Ishikawa (cell line): ENCODE results near the gene XIAP.

Experiments used
- CEBPB ChIP-seq: IDR thresholded peaks from 2 replicates; pipeline ENCODE4 v1.6.1; 2012
- CREB1 ChIP-seq: IDR thresholded peaks from 2 replicates; pipeline ENCODE4 v1.6.1; 2012; ENCODE audit warnings: low read depth
- EGR1 ChIP-seq: IDR thresholded peaks from 2 replicates; pipeline ENCODE4 v1.6.1; 2012
- EP300 ChIP-seq: IDR thresholded peaks from 2 replicates; pipeline ENCODE4 v1.6.1; 2012; ENCODE audit warnings: borderline replicate concordance
- FOXM1 ChIP-seq: IDR thresholded peaks from 2 replicates; pipeline ENCODE4 v1.6.1; 2012; ENCODE audit warnings: low read depth, borderline replicate concordance
- MAX ChIP-seq: IDR thresholded peaks from 2 replicates; pipeline ENCODE4 v1.6.1; 2012
- NFIC ChIP-seq: IDR thresholded peaks from 2 replicates; pipeline ENCODE4 v1.6.1; 2012
- RAD21 ChIP-seq: IDR thresholded peaks from 2 replicates; pipeline ENCODE4 v1.6.1; 2012; ENCODE audit warnings: low read depth
- REST ChIP-seq: IDR thresholded peaks from 2 replicates; pipeline ENCODE4 v1.6.1; 2012; ENCODE audit warnings: low read depth, mild to moderate bottlenecking
- TAF1 ChIP-seq: IDR thresholded peaks from 2 replicates; pipeline ENCODE4 v1.6.1; 2012; ENCODE audit warnings: low read depth, mild to moderate bottlenecking
- TCF12 ChIP-seq: IDR thresholded peaks from 2 replicates; pipeline ENCODE4 v1.6.1; 2012; ENCODE audit warnings: low read depth
- TEAD4 ChIP-seq: IDR thresholded peaks from 2 replicates; pipeline ENCODE4 v1.6.1; 2012
- USF1 ChIP-seq: IDR thresholded peaks from 2 replicates; pipeline ENCODE4 v1.6.1; 2012
- YY1 ChIP-seq: IDR thresholded peaks from 2 replicates; pipeline ENCODE4 v1.6.1; 2012; ENCODE audit warnings: low read depth
- ZBTB7A ChIP-seq: IDR thresholded peaks from 2 replicates; pipeline ENCODE4 v1.6.1; 2012; ENCODE audit warnings: low read depth

The XIAP gene

GRCh38 chrX:123884809-123885408 lies 25.1 kb downstream of the XIAP start:
- TF ChIP-seq RAD21, result peak; percentile 36; the same call in 1 of the 2 replicates
- TF ChIP-seq YY1, result no peak

GRCh38 chrX:123899701-123900100 lies 39.8 kb downstream of the XIAP start:
- no peak for TF ChIP-seq TCF12
- TF ChIP-seq USF1, result no peak
- no peak for TF ChIP-seq EP300
- TF ChIP-seq MAX, result no peak
- no peak for TF ChIP-seq CREB1
- TF ChIP-seq NFIC, result no peak

GRCh38 chrX:123905332-123905731 lies 45.5 kb downstream of the XIAP start:
- TF ChIP-seq TCF12 (no peak), USF1 (no peak), CREB1 (no peak), TAF1 (no peak), EGR1 (no peak), YY1 (no peak), MAX (no peak), RAD21 (no peak), TEAD4 (no peak), FOXM1 (no peak), CEBPB (no peak), ZBTB7A (no peak)

- no peak for TF ChIP-seq YY1
- TF ChIP-seq FOXM1, result no peak
- TF ChIP-seq TAF1, result no peak
- TF ChIP-seq CREB1, result no peak
- no peak for TF ChIP-seq REST
- TF ChIP-seq USF1, result no peak
- TF ChIP-seq ZBTB7A, result no peak
- no peak for TF ChIP-seq EP300
- TF ChIP-seq EGR1, result no peak
- TF ChIP-seq NFIC, result no peak
- no peak for TF ChIP-seq TEAD4
- TF ChIP-seq CEBPB, result no peak
- TF ChIP-seq MAX, result no peak
- TF ChIP-seq TCF12, result no peak
- TF ChIP-seq RAD21, result no peak
Observed at GRCh38 chrX:123906557-123907316, 46.9 kb downstream of the XIAP start.

- TF ChIP-seq MAX (no peak), USF1 (no peak), TAF1 (no peak), RAD21 (no peak), CEBPB (no peak), REST (no peak), TEAD4 (no peak), CREB1 (no peak), EP300 (no peak), EGR1 (no peak), FOXM1 (no peak), TCF12 (no peak), YY1 (no peak), NFIC (no peak), ZBTB7A (no peak)
Observed at GRCh38 chrX:123909523-123909922, 49.7 kb downstream of the XIAP start.
